Upper lobe of left lung (tissue), 6 donors: Measurements from ENCODE around the gene CCDC107. TPM values are rescaled to one million over a fixed set of nuclear protein-coding genes. Genes with fewer than 3 reads are reported as not detected.

Experiments
- ATAC-seq, 2 donors: fragments of 200-7000 bp; cut with Tn5 transposase; one replicate each; pipeline ENCODE4 v1.9.1; 2022; ENCODE audit warnings: mild to moderate bottlenecking in 2 of 2, moderate library complexity in 2 of 2; ENCODE audit not compliant: low FRiP score in 2 of 2
- DNase-seq, 2 donors: peaks; one replicate each; pipeline ENCODE4 v3.0.0-alpha.2; 2019 to 2020
- H3K27ac ChIP-seq, 4 donors: fragments of 200-600 bp; sonication (generic); one replicate each; pipeline ENCODE4 v1.5.1; 2016 to 2019
- H3K27me3 ChIP-seq, 4 donors: fragments of 200-600 bp; sonication (generic); one replicate each; pipeline ENCODE4 v1.5.1; 2017 to 2019
- H3K36me3 ChIP-seq, 4 donors: fragments of 200-600 bp; sonication (generic); one replicate each; pipeline ENCODE4 v1.5.1; 2016 to 2019
- H3K4me1 ChIP-seq, 4 donors: fragments of 200-600 bp; sonication (generic); one replicate each; pipeline ENCODE4 v1.5.1; 2018 to 2019
- H3K4me3 ChIP-seq, 4 donors: fragments of 200-600 bp; sonication (generic); one replicate each; pipeline ENCODE4 v1.5.1; 2017 to 2019; ENCODE audit warnings: mild to moderate bottlenecking in 2 of 4, moderate library complexity in 1 of 4
- H3K9me3 ChIP-seq, 4 donors: fragments of 200-600 bp; sonication (generic); one replicate each; pipeline ENCODE4 v1.5.1; 2018 to 2019
- CTCF ChIP-seq, 6 experiments: fragments of 450-650 bp in 4 of 6; fragments of 200-600 bp in 2 of 6; sonication (generic) in 2 of 6; IDR thresholded peaks; one replicate each; pipeline ENCODE4 v1.5.1; 2016 to 2019; ENCODE audit warnings: antibody characterized with exemption in 6 of 6
- EP300 ChIP-seq, 4 donors: sonication (generic); formaldehyde crosslinking; IDR thresholded peaks; one replicate each; pipeline ENCODE4 v1.5.1; 2017; ENCODE audit warnings: antibody characterized with exemption in 4 of 4, control low read depth in 2 of 4
- POLR2A ChIP-seq, 4 donors: fragments of 450-650 bp; IDR thresholded peaks; one replicate each; pipeline ENCODE4 v1.5.1; 2016 to 2017; ENCODE audit warnings: antibody characterized with exemption in 4 of 4, mild to moderate bottlenecking in 2 of 4
- POLR2AphosphoS5 ChIP-seq, 2 donors: sonication (generic); formaldehyde crosslinking; IDR thresholded peaks; one replicate each; pipeline ENCODE4 v1.5.1; 2017; ENCODE audit warnings: antibody characterized with exemption in 2 of 2
- WGBS, 2 donors: methylation state at CpG; one replicate each; pipeline ENCODE4 v1.1.5; 2017 to 2018; 5-methylcytosine and 5-hydroxymethylcytosine counted together
- total RNA-seq, 6 donors: library from RNA; depleted of rRNA in 4 of 6; stranded (reverse); fragments of >200 nt in 4 of 6; gene quantifications; one replicate each; pipeline versions ENCODE4 v1.1.0 to v1.2.1, GENCODE V29; 2016 to 2021
- donor health status: DM: no; HTN: no; CAD: no; lungs with moderate emphysema.
- donor health status: DM: no; HTN: yes; CAD: no; lungs with severe emphysema.

Gene CCDC107
- total RNA-seq, 6 donors from 2014 or later, result 17.8 to 49.4 (median 35.1) TPM

GRCh38 chr9:35651956-35652828 lies 5.9 kb upstream of the CCDC107 start:
- Histone ChIP-seq H3K4me3 (no peak overlapping the region), H3K36me3 (no peaks in the 10 kb centered on the region), H3K9me3 (no peaks in the 10 kb centered on the region), H3K27ac (peak overlapping the region; percentile 65 to 82 (median 72)), H3K27me3 (no peaks in the 10 kb centered on the region), H3K4me1 (peaks cover 9 to 38% (median 18%) of the 10 kb centered on the region in 4 donors)
- 80 to 81% methylated on average over 7 of the region's 7 CpGs for WGBS, 2 donors
- peak in 1 of 2 donors; percentile 22 for ATAC-seq
- DNase-seq, result no peak
- peak in 1 of 2 donors; percentile 59 for TF ChIP-seq POLR2AphosphoS5 (IDR thresholded peaks at IDR 0.05)
- peak in 1 of 4 donors; percentile 61 for TF ChIP-seq EP300 (IDR thresholded peaks at IDR 0.05)
- TF ChIP-seq CTCF (IDR thresholded peaks at IDR 0.05), result no peak
- TF ChIP-seq POLR2A (IDR thresholded peaks at IDR 0.05), result no peak

- Histone ChIP-seq H3K36me3 (no peaks in the 10 kb centered on the region), H3K27ac (peak overlapping the region; percentile 68 to 82 (median 72)), H3K4me3 (no peak overlapping the region), H3K4me1 (peaks cover 6 to 38% (median 16%) of the 10 kb centered on the region in 4 donors), H3K9me3 (no peaks in the 10 kb centered on the region), H3K27me3 (no peaks in the 10 kb centered on the region)
- DNase-seq (peak in 1 of 2 donors; percentile 57), ATAC-seq (no peak)
- TF ChIP-seq POLR2A (IDR thresholded peaks at IDR 0.05) (no peak), CTCF (IDR thresholded peaks at IDR 0.05) (no peak), EP300 (IDR thresholded peaks at IDR 0.05) (no peak), POLR2AphosphoS5 (IDR thresholded peaks at IDR 0.05) (peak in 1 of 2 donors; percentile 8)
- 69 to 74% methylated on average over 8 of the region's 8 CpGs for WGBS, 2 donors
Observed at GRCh38 chr9:35652829-35653209, 5.3 kb upstream of the CCDC107 start.

GRCh38 chr9:35653611-35654010 lies 4.5 kb upstream of the CCDC107 start:
- Histone ChIP-seq H3K4me1 (peaks cover 6 to 35% (median 16%) of the 10 kb centered on the region in 4 donors), H3K27ac (peak overlapping the region; percentile 68 to 82 (median 72)), H3K9me3 (no peaks in the 10 kb centered on the region), H3K36me3 (no peaks in the 10 kb centered on the region), H3K4me3 (no peak overlapping the region), H3K27me3 (no peaks in the 10 kb centered on the region)
- TF ChIP-seq EP300 (IDR thresholded peaks at IDR 0.05) (no peak), POLR2A (IDR thresholded peaks at IDR 0.05) (no peak), CTCF (IDR thresholded peaks at IDR 0.05) (no peak), POLR2AphosphoS5 (IDR thresholded peaks at IDR 0.05) (no peak)
- ATAC-seq, result no peak
- 88 to 92% methylated on average over 2 of the region's 2 CpGs for WGBS, 2 donors
- no peak for DNase-seq

GRCh38 chr9:35656348-35656747 lies 1.7 kb upstream of the CCDC107 start:
- Histone ChIP-seq H3K4me3 (no peak overlapping the region), H3K4me1 (peaks cover 22 to 50% (median 30%) of the 10 kb centered on the region in 4 donors), H3K27me3 (no peaks in the 10 kb centered on the region), H3K27ac (peak overlapping the region in 3 of 4 donors; percentile 97 to 98 (median 97)), H3K36me3 (peaks cover 0 to 16% (median 12%) of the 10 kb centered on the region in 4 donors), H3K9me3 (no peaks in the 10 kb centered on the region)
- DNase-seq (no peak), ATAC-seq (no peak)
- WGBS, 2 donors, result 75% methylated on average over 17 of the region's 17 CpGs
- TF ChIP-seq CTCF (IDR thresholded peaks at IDR 0.05), result no peak
- no peak for TF ChIP-seq POLR2AphosphoS5 (IDR thresholded peaks at IDR 0.05)
- TF ChIP-seq EP300 (IDR thresholded peaks at IDR 0.05), result no peak
- no peak for TF ChIP-seq POLR2A (IDR thresholded peaks at IDR 0.05)
